Measurements from ENCODE around the gene UVRAG. TPM values are rescaled to one million over a fixed set of nuclear protein-coding genes. Genes with fewer than 3 reads are reported as not detected.

UVRAG gene
- total and polyA plus RNA-seq, 2 of the 13 experiments (the other 11 are each of a cell fraction or from before 2014, with no cell fraction given), result 9.7 to 17.3 TPM

DNA sequence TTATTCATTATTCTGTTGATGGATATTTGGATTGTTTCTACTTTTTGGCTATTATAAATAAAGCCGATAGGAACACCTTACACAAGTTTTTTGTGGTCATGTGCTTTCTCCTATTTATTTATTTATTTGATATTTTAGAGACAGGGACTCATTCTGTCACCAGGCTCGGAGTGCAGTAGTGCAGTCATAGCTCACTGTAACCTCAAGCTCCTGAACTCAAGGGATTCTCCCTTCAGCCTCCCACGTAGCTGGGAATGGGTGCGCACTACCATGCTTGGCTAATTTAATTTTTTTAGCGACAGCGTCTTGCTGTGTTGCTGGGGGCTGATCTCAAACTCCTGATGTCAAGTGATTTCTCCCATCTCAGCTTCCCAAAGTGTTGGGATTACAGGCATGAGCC is 135.1 kb downstream of the UVRAG start:
- CTCF ChIA-PET (ENCODE audit: low intra/inter-chr PET ratio, low total read pairs), result no interaction called here
- TF ChIP-seq SRSF1 (optimal IDR thresholded peaks at IDR 0.05; ENCODE audit: low read depth, low read length) (no peak), CC2D1A (CRISPR knock-in tag; IDR thresholded peaks at IDR 0.05) (no peak), MAFG (CRISPR knock-in tag; IDR thresholded peaks at IDR 0.05) (no peak)
- TF ChIP-seq, protein P1, sequence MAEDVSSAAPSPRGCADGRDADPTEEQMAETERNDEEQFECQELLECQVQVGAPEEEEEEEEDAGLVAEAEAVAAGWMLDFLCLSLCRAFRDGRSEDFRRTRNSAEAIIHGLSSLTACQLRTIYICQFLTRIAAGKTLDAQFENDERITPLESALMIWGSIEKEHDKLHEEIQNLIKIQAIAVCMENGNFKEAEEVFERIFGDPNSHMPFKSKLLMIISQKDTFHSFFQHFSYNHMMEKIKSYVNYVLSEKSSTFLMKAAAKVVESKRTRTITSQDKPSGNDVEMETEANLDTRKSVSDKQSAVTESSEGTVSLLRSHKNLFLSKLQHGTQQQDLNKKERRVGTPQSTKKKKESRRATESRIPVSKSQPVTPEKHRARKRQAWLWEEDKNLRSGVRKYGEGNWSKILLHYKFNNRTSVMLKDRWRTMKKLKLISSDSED (CRISPR knock-in tag; IDR thresholded peaks at IDR 0.05), result no peak
- H3K4me1 ChIP-seq (ENCODE audit: insufficient read depth, low read length), result no peaks in the 10 kb centered on the region
- no peaks in the 10 kb centered on the region for H3K27me3 ChIP-seq (ENCODE audit: control insufficient read depth in 1 of 2, insufficient read depth in 2 of 2, low read length in 2 of 2)
- no peak overlapping the region for H3K4me3 ChIP-seq (replicated peaks in 1 of 3; ENCODE audit: insufficient read depth in 1 of 3, low read depth in 2 of 3, low read length in 3 of 3)
- BruUV-seq (replicated peaks), result no TSS peak
- intact Hi-C loops (cut with micrococcal nuclease; ENCODE audit: unreplicated experiment) (no loop called here), in situ Hi-C loops (cut with HindIII; ENCODE audit: extremely low pct_ligation_motif_present, low pct_unique_long_range_greater_than_20kb) (no loop called here)
- H4K20me1 ChIP-seq (ENCODE audit: insufficient read depth, low read length), result no peaks in the 10 kb centered on the region
- no peak overlapping the region for H3K9ac ChIP-seq (ENCODE audit: insufficient read depth, low read depth, low read length)
- POLR2A ChIA-PET, result no interaction called here
- H3K36me3 ChIP-seq (replicated peaks in 1 of 2; ENCODE audit: control insufficient read depth in 1 of 2, insufficient read depth in 2 of 2, low read length in 2 of 2), result no peaks in the 10 kb centered on the region
- ATAC-seq (no peak), FAIRE-seq (no peak), DNase-seq (ENCODE audit: low spot score) (no peak)
- no peak overlapping the region for H3K27ac ChIP-seq (ENCODE audit: extremely low read length, insufficient read depth, low read length)
- no peaks in the 10 kb centered on the region for H3K79me2 ChIP-seq (ENCODE audit: insufficient read depth, low read length)
- over 99% methylated on average over 6 of the region's 6 CpGs for WGBS (ENCODE audit: low lambda C conversion rate)
- no peaks in the 10 kb centered on the region for H3K9me3 ChIP-seq (ENCODE audit: low read length)
- H3K4me2 ChIP-seq (ENCODE audit: low read depth, low read length), result no peak overlapping the region
- no peak overlapping the region for H2AFZ ChIP-seq (ENCODE audit: low read length)

DNA sequence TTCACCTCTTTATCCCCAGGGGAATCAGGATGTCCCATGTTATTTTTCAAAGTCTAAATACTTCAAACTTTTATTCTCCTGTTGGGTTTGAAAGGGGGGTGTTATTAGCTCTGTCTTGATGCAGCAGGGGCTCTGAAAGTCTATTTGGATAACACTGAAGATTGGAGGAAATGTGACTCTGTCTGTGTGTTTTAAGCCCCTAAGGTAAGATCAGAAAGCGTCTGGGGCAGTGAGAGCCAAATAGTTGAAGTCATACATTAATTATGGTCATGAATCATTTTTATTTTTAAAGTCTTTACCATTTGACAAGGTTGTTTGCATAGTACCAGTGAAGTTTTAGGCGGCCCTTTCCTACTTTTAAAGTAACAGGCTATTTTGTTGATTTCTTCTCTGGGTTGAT is 139.0 kb downstream of the UVRAG start:
- H3K36me3 ChIP-seq (replicated peaks in 1 of 2; ENCODE audit: control insufficient read depth in 1 of 2, insufficient read depth in 2 of 2, low read length in 2 of 2), result no peaks in the 10 kb centered on the region
- no peak overlapping the region for H3K4me2 ChIP-seq (ENCODE audit: low read depth, low read length)
- no TSS peak for BruUV-seq (replicated peaks)
- 94% methylated on average over 2 of the region's 2 CpGs for WGBS (ENCODE audit: low lambda C conversion rate)
- no peak for ATAC-seq
- ChIA-PET CTCF (ENCODE audit: low intra/inter-chr PET ratio, low total read pairs) (no interaction called here), POLR2A (no interaction called here)
- no peaks in the 10 kb centered on the region for H3K27me3 ChIP-seq (ENCODE audit: control insufficient read depth in 1 of 2, insufficient read depth in 2 of 2, low read length in 2 of 2)
- FAIRE-seq, result no peak
- TF ChIP-seq, protein P2, sequence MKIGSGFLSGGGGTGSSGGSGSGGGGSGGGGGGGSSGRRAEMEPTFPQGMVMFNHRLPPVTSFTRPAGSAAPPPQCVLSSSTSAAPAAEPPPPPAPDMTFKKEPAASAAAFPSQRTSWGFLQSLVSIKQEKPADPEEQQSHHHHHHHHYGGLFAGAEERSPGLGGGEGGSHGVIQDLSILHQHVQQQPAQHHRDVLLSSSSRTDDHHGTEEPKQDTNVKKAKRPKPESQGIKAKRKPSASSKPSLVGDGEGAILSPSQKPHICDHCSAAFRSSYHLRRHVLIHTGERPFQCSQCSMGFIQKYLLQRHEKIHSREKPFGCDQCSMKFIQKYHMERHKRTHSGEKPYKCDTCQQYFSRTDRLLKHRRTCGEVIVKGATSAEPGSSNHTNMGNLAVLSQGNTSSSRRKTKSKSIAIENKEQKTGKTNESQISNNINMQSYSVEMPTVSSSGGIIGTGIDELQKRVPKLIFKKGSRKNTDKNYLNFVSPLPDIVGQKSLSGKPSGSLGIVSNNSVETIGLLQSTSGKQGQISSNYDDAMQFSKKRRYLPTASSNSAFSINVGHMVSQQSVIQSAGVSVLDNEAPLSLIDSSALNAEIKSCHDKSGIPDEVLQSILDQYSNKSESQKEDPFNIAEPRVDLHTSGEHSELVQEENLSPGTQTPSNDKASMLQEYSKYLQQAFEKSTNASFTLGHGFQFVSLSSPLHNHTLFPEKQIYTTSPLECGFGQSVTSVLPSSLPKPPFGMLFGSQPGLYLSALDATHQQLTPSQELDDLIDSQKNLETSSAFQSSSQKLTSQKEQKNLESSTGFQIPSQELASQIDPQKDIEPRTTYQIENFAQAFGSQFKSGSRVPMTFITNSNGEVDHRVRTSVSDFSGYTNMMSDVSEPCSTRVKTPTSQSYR (CRISPR knock-in tag; IDR thresholded peaks at IDR 0.05; ENCODE audit: borderline replicate concordance), result no peak
- TF ChIP-seq ZKSCAN5 (CRISPR knock-in tag; IDR thresholded peaks at IDR 0.05) (no peak), SIN3B (IDR thresholded peaks at IDR 0.05; ENCODE audit: low read length) (no peak)
- no peak overlapping the region for H2AFZ ChIP-seq (ENCODE audit: low read length)
- no peak overlapping the region for H3K4me3 ChIP-seq (replicated peaks in 1 of 3; ENCODE audit: insufficient read depth in 1 of 3, low read depth in 2 of 3, low read length in 3 of 3)
- no peaks in the 10 kb centered on the region for H3K4me1 ChIP-seq (ENCODE audit: insufficient read depth, low read length)
- no peak overlapping the region for H3K27ac ChIP-seq (ENCODE audit: extremely low read length, insufficient read depth, low read length)
- no peak for DNase-seq (ENCODE audit: low spot score)
- H3K9me3 ChIP-seq (ENCODE audit: low read length), result no peaks in the 10 kb centered on the region
- H4K20me1 ChIP-seq (ENCODE audit: insufficient read depth, low read length), result no peaks in the 10 kb centered on the region
- no peak overlapping the region for H3K9ac ChIP-seq (ENCODE audit: insufficient read depth, low read depth, low read length)
- in situ Hi-C loops (cut with HindIII; ENCODE audit: extremely low pct_ligation_motif_present, low pct_unique_long_range_greater_than_20kb) (no loop called here), intact Hi-C loops (cut with micrococcal nuclease; ENCODE audit: unreplicated experiment) (no loop called here)
- H3K79me2 ChIP-seq (ENCODE audit: insufficient read depth, low read length), result no peaks in the 10 kb centered on the region

Measured in HepG2 (cell line).